A673 (cell line): Measurements from ENCODE around the gene WFIKKN1. TPM values are rescaled to one million over a fixed set of nuclear protein-coding genes. Genes with fewer than 3 reads are reported as not detected.

Experiments
- BruUV-seq: library from RNA; stranded (reverse); fragments of 400-500 nt; replicated peaks from 2 replicates; lab custom pipeline; 2021; lab: Mats Ljungman, UMichigan
- CTCF ChIA-PET: fragments of 300-600 bp; sonication (Branson Sonifier 250); formaldehyde crosslinking; loops from one replicate; lab custom pipeline; 2022; ENCODE audit warnings: antibody characterized with exemption; lab: Charles Lee
- POLR2A ChIA-PET: fragments of 300-600 bp; sonication (Branson Sonifier 250); formaldehyde crosslinking; loops from one replicate; lab custom pipeline; 2022; ENCODE audit warnings: antibody characterized with exemption; ENCODE audit not compliant: low non-redundant PET; lab: Charles Lee
- DNase-seq: peaks from one replicate; pipeline ENCODE4 v3.0.0-alpha.2; 2015; ENCODE audit warnings: low spot score
- H3K27ac ChIP-seq: fragments of 200-600 bp; sonication (generic); 2 replicates; pipeline ENCODE4 v1.5.1; 2016; ENCODE audit warnings: mixed run types, low read depth, mild to moderate bottlenecking, mixed read lengths, antibody characterized with exemption, low read length; ENCODE audit not compliant: poor library complexity, severe bottlenecking
- H3K27me3 ChIP-seq: fragments of 200-600 bp; sonication (generic); replicated peaks from 2 replicates; pipeline ENCODE4 v1.6.1; 2017; ENCODE audit warnings: mixed run types, low read depth, mild to moderate bottlenecking, mixed read lengths, antibody characterized with exemption, low read length; ENCODE audit not compliant: insufficient read depth, poor library complexity
- H3K36me3 ChIP-seq: fragments of 200-600 bp; sonication (generic); 2 replicates; pipeline ENCODE4 v1.6.1; 2016; ENCODE audit warnings: mixed run types, mild to moderate bottlenecking, mixed read lengths, antibody characterized with exemption, low read length; ENCODE audit not compliant: insufficient read depth, poor library complexity, severe bottlenecking
- H3K4me1 ChIP-seq: fragments of 200-600 bp; sonication (generic); 2 replicates; pipeline ENCODE4 v1.6.1; 2017; ENCODE audit warnings: mixed run types, mild to moderate bottlenecking, mixed read lengths, antibody characterized with exemption, low read length; ENCODE audit not compliant: insufficient read depth, poor library complexity, severe bottlenecking
- H3K4me3 ChIP-seq: fragments of 200-600 bp; sonication (generic); 2 replicates; pipeline ENCODE4 v1.5.1; 2016; ENCODE audit warnings: low read depth, mixed run types, mild to moderate bottlenecking, mixed read lengths, low read length; ENCODE audit not compliant: poor library complexity, severe bottlenecking
- H3K9me3 ChIP-seq: fragments of 200-600 bp; sonication (generic); 2 replicates; pipeline ENCODE4 v1.6.1; 2016; ENCODE audit warnings: mixed run types, low read depth, mild to moderate bottlenecking, mixed read lengths, antibody characterized with exemption, low read length; ENCODE audit not compliant: poor library complexity, severe bottlenecking
- CTCF ChIP-seq: fragments of 300-800, 200-600 bp; sonication (generic); conservative IDR thresholded peaks from 2 replicates; pipeline ENCODE4 v1.5.1; 2017; ENCODE audit warnings: low read depth, mild to moderate bottlenecking, antibody characterized with exemption, low read length, moderate library complexity, mixed read lengths
- EZH2 ChIP-seq: fragments of 200-600 bp; sonication (generic); IDR thresholded peaks from 2 replicates; pipeline ENCODE4 v1.6.1; 2017; ENCODE audit warnings: borderline replicate concordance, low read depth, mild to moderate bottlenecking, mixed read lengths, antibody characterized with exemption, low read length; ENCODE audit not compliant: poor library complexity, severe bottlenecking
- intact Hi-C: fragments of 100-400 bp; cut with micrococcal nuclease; formaldehyde crosslinking; loops from one replicate; pipeline ENCODE4 v1.10.0; 2022; ENCODE audit not compliant: unreplicated experiment
- total RNA-seq: library from RNA; stranded (reverse); gene quantifications from 2 replicates; pipeline ENCODE4 v1.2.3, GENCODE V29; 2021

WFIKKN1 gene
- total RNA-seq, 1 experiment from 2014 or later, result 1.7 TPM

- POLR2A ChIA-PET, result no interaction called here
- no peaks in the 10 kb centered on the region for H3K9me3 ChIP-seq
- H3K4me1 ChIP-seq, result peaks cover 8% of the 10 kb centered on the region
- H3K36me3 ChIP-seq, result peaks cover 46% of the 10 kb centered on the region
- no peak for TF ChIP-seq CTCF
- intact Hi-C loops, result no loop called here
- H3K27me3 ChIP-seq, result no peaks in the 10 kb centered on the region
- DNase-seq, result no peak
- TSS peak; percentile 36 for BruUV-seq
- CTCF ChIA-PET, result no interaction called here
- H3K4me3 ChIP-seq, result no peak overlapping the region
- H3K27ac ChIP-seq, result no peak overlapping the region
Observed at GRCh38 chr16:673399-673991, 42.7 kb downstream of the WFIKKN1 start.

GRCh38 chr16:674214-674881 is 43.6 kb downstream of the WFIKKN1 start:
- ChIA-PET CTCF (no interaction called here), POLR2A (no interaction called here)
- peaks cover 43% of the 10 kb centered on the region for H3K36me3 ChIP-seq
- intact Hi-C loops, result no loop called here
- no peak for DNase-seq
- H3K27ac ChIP-seq, result no peak overlapping the region
- no peak overlapping the region for H3K4me3 ChIP-seq
- H3K4me1 ChIP-seq, result peaks cover 13% of the 10 kb centered on the region
- H3K9me3 ChIP-seq, result no peaks in the 10 kb centered on the region
- no peaks in the 10 kb centered on the region for H3K27me3 ChIP-seq
- BruUV-seq, result no TSS peak
- TF ChIP-seq EZH2 (no peak), CTCF (no peak)

- TF ChIP-seq EZH2, result no peak
- peaks cover 16% of the 10 kb centered on the region for H3K4me1 ChIP-seq
- H3K27me3 ChIP-seq, result no peaks in the 10 kb centered on the region
- intact Hi-C loops, result no loop called here
- no TSS peak for BruUV-seq
- no peaks in the 10 kb centered on the region for H3K9me3 ChIP-seq
- peak within 1 kb of the TSS; percentile 43 for H3K4me3 ChIP-seq
- peak; percentile 69 for DNase-seq
- ChIA-PET POLR2A (no interaction called here), CTCF (interaction anchor here (0.6 kb wide), 1 partner anchor 174 kb away, joined by 9 read pairs; no protein-coding TSS in a partner anchor)
- no peak within 1 kb of the TSS for H3K27ac ChIP-seq
- peaks cover 34% of the 10 kb centered on the region for H3K36me3 ChIP-seq
Observed at GRCh38 chr16:674968-675883, 44.4 kb downstream of the WFIKKN1 start, which contains the start of gene RHBDL1. Gene RHBDL1 (plus strand): TSS chr16:675671. CDS start chr16:675791, 120 bp downstream.
